ENCODE measurements around the gene SRPK2. TPM values are rescaled to one million over a fixed set of nuclear protein-coding genes. Genes with fewer than 3 reads are reported as not detected.

Gene SRPK2
- polyA plus RNA-seq, 1 of the 3 experiments (the other 2 are of a cell fraction) = 15.4 TPM

DNA sequence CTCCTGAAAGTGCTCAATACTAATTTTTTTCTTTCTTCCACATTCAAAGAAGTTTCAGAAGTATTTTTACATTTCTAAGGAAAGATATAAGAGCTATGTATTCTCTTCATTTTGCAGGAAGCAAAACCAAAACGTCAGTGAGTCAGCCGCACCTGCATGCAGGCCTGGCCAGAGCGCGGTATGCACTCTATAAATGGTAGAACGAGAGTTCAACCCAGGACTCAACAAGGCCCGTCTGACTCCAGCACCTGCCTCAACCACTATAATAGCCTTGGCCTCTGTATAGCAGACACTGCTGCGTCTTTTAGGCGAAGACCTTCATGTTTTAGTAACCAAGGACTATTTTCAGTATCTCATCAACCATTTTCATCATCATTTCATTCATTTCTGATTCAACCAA is 261.5 kb downstream of the SRPK2 start:
- H3K4me2 ChIP-seq = no peak overlapping the region
- no peaks in the 10 kb centered on the region for H3K9me2 ChIP-seq
- TF ChIP-seq ELF1 (IDR thresholded peaks at IDR 0.05) = no peak
- TF ChIP-seq RFX5 (IDR thresholded peaks at IDR 0.05; ENCODE audit: low read length) = no peak
- TF ChIP-seq GATA2 (CRISPR knock-in tag; IDR thresholded peaks at IDR 0.05) = no peak
- no peaks in the 10 kb centered on the region for H4K20me1 ChIP-seq (ENCODE audit: insufficient read depth)
- H3K36me3 ChIP-seq (replicated peaks in 1 of 2; ENCODE audit: control insufficient read depth in 1 of 2, insufficient read depth in 2 of 2, low read length in 1 of 2) = peaks cover 25 to 29% of the 10 kb centered on the region in 2 experiments
- H3K4me1 ChIP-seq (ENCODE audit: control insufficient read depth in 1 of 2, insufficient read depth in 2 of 2, low read depth in 1 of 2, low read length in 1 of 2) = peaks cover 0 to 19% of the 10 kb centered on the region in 2 experiments; a peak in 2 of 4 replicates
- 95% methylated on average over 8 of the region's 8 CpGs for WGBS (ENCODE audit: low lambda C conversion rate)
- H2AFZ ChIP-seq (ENCODE audit: low read depth) = no peak overlapping the region
- H3F3A ChIP-seq (replicated peaks; ENCODE audit: insufficient read depth) = no peaks in the 10 kb centered on the region
- no peak overlapping the region for H3K9ac ChIP-seq
- H3K27ac ChIP-seq (ENCODE audit: low read depth in 2 of 2, low read length in 1 of 2) = no peak overlapping the region
- ChIA-PET POLR2A (interaction anchor here (1.7 kb wide), 1 partner anchor 12 kb away, joined by 4 read pairs; no protein-coding TSS in a partner anchor), CTCF (interaction anchor here (0.6 to 1.8 kb wide), 2 partner anchors 10 to 1574 kb away, joined by 3 to 7 read pairs; no protein-coding TSS in a partner anchor)
- no peak for DNase-seq
- H3K4me3 ChIP-seq (ENCODE audit: low read depth in 2 of 2, low read length in 1 of 2) = no peak overlapping the region
- no peaks in the 10 kb centered on the region for H3K9me3 ChIP-seq
- H3K27me3 ChIP-seq (ENCODE audit: insufficient read depth) = no peaks in the 10 kb centered on the region
- H3K79me2 ChIP-seq (ENCODE audit: insufficient read depth) = peaks cover 14% of the 10 kb centered on the region; the same call in 1 of the 2 replicates

GRCh38 chr7:105126436-105126975 is 262.2 kb downstream of the SRPK2 start:
- DNase-seq = peak; percentile 51
- no peaks in the 10 kb centered on the region for H3F3A ChIP-seq (replicated peaks; ENCODE audit: insufficient read depth)
- H3K79me2 ChIP-seq (ENCODE audit: insufficient read depth) = peaks cover 14% of the 10 kb centered on the region; the same call in 1 of the 2 replicates
- peak overlapping the region in 1 of 2 experiments; percentile 3; a peak in 1 of 4 replicates for H3K27ac ChIP-seq (ENCODE audit: low read depth in 2 of 2, low read length in 1 of 2)
- H3K36me3 ChIP-seq (replicated peaks in 1 of 2; ENCODE audit: control insufficient read depth in 1 of 2, insufficient read depth in 2 of 2, low read length in 1 of 2) = peaks cover 22 to 28% of the 10 kb centered on the region in 2 experiments
- H3K4me3 ChIP-seq (ENCODE audit: low read depth in 2 of 2, low read length in 1 of 2) = no peak overlapping the region
- H4K20me1 ChIP-seq (ENCODE audit: insufficient read depth) = no peaks in the 10 kb centered on the region
- TF ChIP-seq NFIC (IDR thresholded peaks at IDR 0.05; ENCODE audit: borderline replicate concordance) (no peak), RAD21 (IDR thresholded peaks at IDR 0.05; ENCODE audit: low read length) (0 out of 2 replicates have a peak, but pooled peaks have one; percentile 7)
- H2AFZ ChIP-seq (ENCODE audit: low read depth) = no peak overlapping the region
- no peak overlapping the region for H3K9ac ChIP-seq
- ChIA-PET POLR2A (interaction anchor here (1.2 to 1.7 kb wide), 2 partner anchors 11 to 143 kb away, joined by 3 to 4 read pairs; no protein-coding TSS in a partner anchor), CTCF (interaction anchor here (0.6 to 1.9 kb wide), 6 partner anchors 8 to 1575 kb away, joined by 3 to 7 read pairs (median 4); no protein-coding TSS in a partner anchor)
- no peaks in the 10 kb centered on the region for H3K27me3 ChIP-seq (ENCODE audit: insufficient read depth)
- H3K4me2 ChIP-seq = no peak overlapping the region
- no peaks in the 10 kb centered on the region for H3K9me3 ChIP-seq
- H3K9me2 ChIP-seq = no peaks in the 10 kb centered on the region
- peaks cover 0 to 19% of the 10 kb centered on the region in 2 experiments; a peak in 2 of 4 replicates for H3K4me1 ChIP-seq (ENCODE audit: control insufficient read depth in 1 of 2, insufficient read depth in 2 of 2, low read depth in 1 of 2, low read length in 1 of 2)
- WGBS (ENCODE audit: low lambda C conversion rate) = 82% methylated on average over 4 of the region's 4 CpGs

DNA sequence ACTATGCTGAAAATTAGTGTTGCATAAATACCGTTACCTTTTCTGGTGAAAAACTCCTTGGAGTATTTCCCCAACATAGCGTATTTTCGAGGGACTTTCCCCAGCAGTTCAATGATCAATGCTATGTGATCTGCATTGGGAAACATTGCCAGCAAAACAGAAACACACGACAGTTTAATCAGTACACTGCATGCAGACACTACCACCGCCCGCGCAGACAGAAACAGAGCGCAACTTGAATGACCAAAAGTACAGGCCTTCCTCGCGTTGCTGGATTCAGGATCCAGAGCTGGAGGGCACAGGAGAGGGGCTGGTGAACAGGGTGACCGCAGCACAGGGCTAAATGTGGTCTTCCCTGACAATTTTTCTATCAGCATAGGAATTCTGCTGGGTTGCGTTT is 263.0 kb downstream of the SRPK2 start:
- Histone ChIP-seq H3F3A (replicated peaks; ENCODE audit: insufficient read depth) (no peaks in the 10 kb centered on the region), H3K9me3 (no peaks in the 10 kb centered on the region), H3K9me2 (no peaks in the 10 kb centered on the region), H4K20me1 (ENCODE audit: insufficient read depth) (no peaks in the 10 kb centered on the region), H3K79me2 (ENCODE audit: insufficient read depth) (peaks cover 9% of the 10 kb centered on the region; the same call in 1 of the 2 replicates), H3K4me3 (ENCODE audit: low read depth in 2 of 2, low read length in 1 of 2) (no peak overlapping the region), H2AFZ (ENCODE audit: low read depth) (no peak overlapping the region), H3K27me3 (ENCODE audit: insufficient read depth) (no peaks in the 10 kb centered on the region), H3K36me3 (replicated peaks in 1 of 2; ENCODE audit: control insufficient read depth in 1 of 2, insufficient read depth in 2 of 2, low read length in 1 of 2) (peaks cover 17 to 27% of the 10 kb centered on the region in 2 experiments), H3K4me1 (ENCODE audit: control insufficient read depth in 1 of 2, insufficient read depth in 2 of 2, low read depth in 1 of 2, low read length in 1 of 2) (peaks cover 0 to 19% of the 10 kb centered on the region in 2 experiments; a peak in 2 of 4 replicates), H3K27ac (ENCODE audit: low read depth in 2 of 2, low read length in 1 of 2) (no peak overlapping the region), H3K9ac (no peak overlapping the region), H3K4me2 (no peak overlapping the region)
- no peak for DNase-seq
- 93% methylated on average over 12 of the region's 12 CpGs for WGBS (ENCODE audit: low lambda C conversion rate)
- ChIA-PET POLR2A (interaction anchor here (1.2 kb wide), 1 partner anchor 142 kb away, joined by 3 read pairs; no protein-coding TSS in a partner anchor), CTCF (interaction anchor here (1.0 to 1.9 kb wide), 5 partner anchors 8 to 142 kb away, joined by 3 to 7 read pairs (median 4); no protein-coding TSS in a partner anchor)
- TF ChIP-seq CTCF (IDR thresholded peaks at IDR 0.05) (no peak), RCOR1 (IDR thresholded peaks at IDR 0.05; ENCODE audit: low read length) (no peak)

Data from SK-N-SH (cell line).